Stimulated activated CD4-positive, alpha-beta T cell treated with anti-CD3 and anti-CD28 coated beads, Interleukin-1b, Interleukin-23, amount 100 ng/mL, for 24 hours (primary cell): Measurements from ENCODE around the gene SYNRG.

Source experiments
- DNase-seq, 4 experiments: peaks; one replicate each; pipeline ENCODE4 v3.0.0-alpha.2; 2020; ENCODE audit warnings: low read depth in 4 of 4, low spot score in 1 of 4

SYNRG gene

DNA sequence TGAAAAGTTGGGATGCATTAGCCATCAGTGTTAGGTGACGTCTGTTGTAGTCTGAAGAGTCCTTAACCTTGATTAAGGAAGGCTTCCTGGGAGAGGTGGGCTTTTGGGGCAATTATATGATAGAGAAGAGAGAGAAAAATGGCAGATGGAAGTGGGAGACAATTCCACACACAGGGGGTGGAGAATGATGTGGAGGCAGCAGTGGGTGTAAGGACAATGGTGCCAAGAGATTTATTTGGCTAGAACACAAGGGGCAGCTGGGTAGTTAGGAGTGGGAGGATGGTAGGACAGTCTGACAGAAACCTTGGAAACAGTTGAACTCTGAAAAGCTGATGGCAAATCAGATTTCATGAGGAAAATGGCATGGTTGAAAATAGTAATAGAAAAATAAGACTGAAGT lies 130.2 kb downstream of the SYNRG start:
- no peak for DNase-seq

DNA sequence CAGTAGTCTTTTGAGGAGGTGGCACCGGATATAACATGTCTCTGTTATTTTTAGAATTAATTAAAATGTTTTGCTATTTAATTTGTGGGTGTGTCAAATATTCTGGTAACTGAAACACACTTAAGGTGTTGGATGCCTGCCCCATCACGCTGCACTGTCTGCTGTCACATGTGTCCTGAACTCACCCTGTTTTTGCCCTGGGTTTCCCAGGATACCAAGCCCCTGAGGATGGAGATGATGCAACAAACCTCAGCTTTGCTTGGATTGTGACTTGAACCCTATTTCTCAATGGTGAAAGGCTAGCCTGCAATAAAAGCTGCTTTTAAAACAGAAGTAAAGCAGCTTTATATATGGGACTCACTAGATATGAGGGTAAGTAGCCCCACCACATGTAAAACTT lies 131.0 kb downstream of the SYNRG start:
- no peak for DNase-seq

DNA sequence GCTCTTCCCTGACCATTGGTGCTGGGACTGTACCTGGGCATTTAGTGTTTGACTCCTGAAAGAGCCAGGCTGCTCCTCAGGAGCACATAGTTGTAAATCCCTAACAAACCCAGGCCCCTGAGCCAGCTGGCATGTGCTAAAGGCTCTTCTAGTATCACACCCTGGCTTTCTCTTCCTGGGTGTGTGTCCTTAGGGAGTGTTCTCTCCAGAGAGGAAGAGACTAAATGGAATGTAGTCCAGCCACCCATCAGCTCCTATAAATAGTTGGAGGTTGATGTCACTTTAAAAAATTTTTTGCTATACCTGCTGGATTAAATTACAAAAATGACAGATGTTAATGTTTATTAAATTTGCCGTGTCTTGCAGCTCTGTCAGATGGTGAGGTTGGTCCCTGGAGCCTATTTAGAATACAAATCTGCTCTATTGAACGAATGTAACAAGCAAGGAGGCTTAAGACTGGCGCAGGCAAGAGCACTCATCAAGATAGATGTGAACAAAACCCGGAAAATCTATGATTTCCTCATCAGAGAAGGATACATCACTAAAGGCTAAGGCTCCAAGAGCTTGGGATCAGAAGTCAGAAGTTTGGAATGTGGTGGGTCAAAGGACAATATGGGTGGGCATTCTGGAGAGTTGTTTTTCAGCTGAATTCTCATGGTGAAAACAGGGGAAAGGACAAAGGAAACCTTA lies 132.6 kb downstream of the SYNRG start:
- DNase-seq, result no peak

DNA sequence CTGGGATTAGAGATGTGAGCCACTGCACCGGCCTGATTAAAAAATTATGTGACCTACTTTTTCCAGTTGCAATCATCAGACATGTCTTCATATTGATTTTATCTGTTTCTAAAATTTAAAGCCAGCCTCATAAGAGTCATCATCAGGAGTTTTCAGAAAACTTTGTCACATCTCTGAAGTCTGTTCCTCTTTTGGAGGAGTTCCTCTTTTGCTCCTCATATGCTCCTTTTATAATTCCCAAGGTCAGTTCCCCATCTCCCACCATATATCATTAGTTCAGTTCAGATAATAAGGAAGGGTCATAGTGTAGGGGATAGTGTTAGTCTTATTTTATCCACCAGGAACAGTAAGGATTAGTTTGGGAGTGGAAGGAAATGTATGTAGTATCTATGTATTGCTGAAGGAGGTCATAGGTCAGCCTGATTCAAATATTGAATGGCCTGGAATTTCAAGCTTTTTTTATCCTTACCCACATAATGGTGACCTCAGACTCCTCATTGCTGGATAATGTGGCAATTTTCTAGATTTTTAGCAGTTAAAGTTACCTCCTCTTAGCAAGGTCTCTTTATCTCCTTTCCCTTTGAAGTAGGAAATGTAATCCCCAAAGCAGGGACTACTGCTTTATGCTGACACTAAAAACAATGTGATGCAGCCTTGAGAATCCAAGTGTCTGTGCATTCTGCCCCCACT lies 133.3 kb downstream of the SYNRG start:
- DNase-seq, result no peak

DNA sequence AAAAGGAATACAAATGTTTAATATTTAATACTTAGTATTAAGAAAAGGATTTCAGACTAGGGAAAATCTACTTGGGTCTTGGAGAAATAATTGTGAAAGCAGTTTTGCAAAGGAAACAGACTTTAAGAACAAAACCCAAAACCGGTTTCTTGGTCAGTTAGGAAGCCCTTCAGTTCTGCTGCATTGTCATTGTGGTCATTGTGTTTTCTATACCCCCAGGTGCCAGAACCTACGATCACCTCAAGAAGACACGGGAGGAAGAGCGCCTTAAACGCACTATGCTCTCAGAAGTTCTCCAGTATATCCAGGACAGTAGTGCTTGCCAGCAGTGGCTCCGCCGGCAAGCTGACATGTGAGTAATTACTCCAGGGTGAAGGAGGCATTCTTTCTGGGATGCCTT lies 139.0 kb downstream of the SYNRG start:
- DNase-seq, result no peak

DNA sequence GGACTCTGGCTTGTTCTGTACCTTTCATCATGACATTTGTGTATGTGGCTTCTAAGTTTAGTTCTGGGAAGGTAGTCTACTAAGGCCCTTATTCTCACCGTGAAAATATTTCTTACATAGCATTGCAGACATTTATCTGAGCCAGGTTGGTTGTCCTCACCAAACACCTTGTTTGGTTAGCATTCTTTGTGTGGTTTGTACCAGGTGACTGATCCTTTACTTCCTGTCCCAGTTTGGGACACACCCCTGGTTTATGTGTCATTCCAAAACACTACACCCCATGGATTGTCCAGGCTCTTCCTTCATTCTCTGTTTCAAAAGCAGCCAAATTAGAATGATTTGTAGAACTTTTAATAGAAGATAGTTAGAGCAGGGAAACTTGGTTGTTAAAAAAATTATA lies 142.7 kb downstream of the SYNRG start:
- DNase-seq, result no peak

DNA sequence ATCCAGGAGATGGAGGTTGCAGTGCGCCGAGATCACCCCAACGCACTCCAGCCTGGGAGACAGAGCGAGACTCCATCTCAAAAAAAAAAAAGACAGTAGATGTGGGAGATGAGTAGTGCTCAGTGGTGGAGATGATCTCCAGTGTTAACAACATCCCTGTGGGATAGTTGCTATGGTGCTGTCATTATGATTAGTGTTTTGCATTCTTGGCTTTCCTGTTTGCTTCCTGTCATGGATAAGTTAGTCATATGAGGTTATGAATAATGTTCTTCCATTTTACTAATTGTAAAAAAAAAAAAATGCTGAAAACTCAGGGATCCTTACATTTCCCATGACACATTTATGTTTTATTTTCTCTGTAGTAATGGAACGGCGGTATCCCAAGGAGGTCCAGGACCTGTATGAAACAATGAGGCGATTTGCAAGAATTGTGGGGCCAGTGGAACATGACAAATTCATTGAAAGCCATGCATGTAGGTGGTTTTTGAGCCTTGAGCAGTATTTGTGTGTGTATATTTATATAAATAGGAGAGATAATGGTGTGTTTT lies 144.1 kb downstream of the SYNRG start:
- no peak for DNase-seq
